Stimulated activated CD4-positive, alpha-beta T cell treated with anti-CD3 and anti-CD28 coated beads, TNF-alpha, amount 100 ng/mL, for 1 hour (primary cell): Measurements from ENCODE around the gene SYTL4.
"Not testable (repeated sequence)": the region's sequence is repeated elsewhere in the genome, so short reads cannot be mapped to it uniquely, and the experiment has no call there.

ENCODE experiments used
- DNase-seq, 3 donors: peaks; one replicate each; pipeline ENCODE4 v3.0.0-alpha.2; 2020; ENCODE audit warnings: low read depth in 3 of 3, low spot score in 1 of 3

Gene SYTL4

DNA sequence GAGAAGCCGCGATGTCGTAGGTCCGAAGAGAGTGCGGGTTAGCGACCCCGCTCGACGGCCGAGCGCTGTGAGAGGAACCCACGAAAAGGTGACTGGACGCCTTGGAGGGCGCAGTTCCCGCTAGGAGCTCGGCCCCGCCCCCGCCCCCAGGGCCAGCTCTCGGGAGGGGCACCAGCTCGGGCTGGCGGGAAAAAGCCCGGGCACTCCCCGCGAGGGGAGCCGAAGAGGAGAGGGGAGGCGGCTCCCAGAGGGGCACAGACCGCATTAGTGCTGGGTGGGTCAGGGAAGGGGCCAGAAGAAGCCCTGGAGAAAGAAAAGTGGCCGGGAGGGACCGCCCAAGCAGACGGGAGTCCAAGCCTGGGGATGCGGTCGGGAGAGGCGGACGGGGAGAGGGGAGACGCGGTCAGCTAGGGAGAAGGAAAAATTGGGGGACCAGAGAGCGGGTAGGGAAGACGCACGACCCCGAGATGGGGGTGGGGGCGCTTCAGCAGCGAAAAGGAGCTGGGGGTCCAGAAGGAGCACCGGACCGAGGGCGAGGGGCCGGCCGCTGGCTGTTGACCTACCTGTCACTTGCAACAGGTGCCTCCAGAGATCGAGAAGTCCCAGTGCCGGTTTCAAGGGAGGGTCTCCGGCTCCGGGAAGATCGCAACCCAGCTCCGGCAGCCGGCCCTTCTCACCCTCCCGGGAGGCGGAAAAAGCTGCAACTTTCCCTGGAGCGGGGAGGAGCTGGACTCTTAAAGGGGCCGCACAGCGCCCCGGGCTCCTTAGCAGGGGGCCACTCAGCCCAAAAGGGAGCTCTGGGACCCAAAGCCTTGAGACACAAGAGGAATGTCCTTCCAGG lies at the start of gene SYTL4:
SYTL4 (minus strand) TSS at position 681 of the 841 bp plus-strand sequence. CDS start 30,084 bp downstream, outside the sequence.
- DNase-seq = no peak

DNA sequence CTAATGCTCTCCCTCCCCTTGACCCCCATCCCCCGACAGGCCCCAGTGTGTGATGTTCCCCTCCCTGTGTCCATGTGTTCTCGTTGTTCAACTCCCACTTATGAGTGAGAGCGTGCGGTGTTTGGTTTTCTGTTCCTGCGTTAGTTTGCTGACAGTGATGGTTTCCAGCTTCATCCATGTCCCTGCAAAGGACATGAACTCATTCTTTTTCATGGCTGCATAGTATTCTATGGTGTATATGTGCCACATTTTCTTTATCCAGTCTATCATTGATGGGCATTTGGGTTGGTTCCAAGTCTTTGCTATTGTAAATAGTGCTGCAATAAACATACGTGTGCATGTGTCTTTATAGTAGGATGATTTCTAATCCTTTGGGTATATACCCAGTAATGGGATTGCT lies 37.5 kb upstream of the SYTL4 start:
- DNase-seq = not testable (repeated sequence)

DNA sequence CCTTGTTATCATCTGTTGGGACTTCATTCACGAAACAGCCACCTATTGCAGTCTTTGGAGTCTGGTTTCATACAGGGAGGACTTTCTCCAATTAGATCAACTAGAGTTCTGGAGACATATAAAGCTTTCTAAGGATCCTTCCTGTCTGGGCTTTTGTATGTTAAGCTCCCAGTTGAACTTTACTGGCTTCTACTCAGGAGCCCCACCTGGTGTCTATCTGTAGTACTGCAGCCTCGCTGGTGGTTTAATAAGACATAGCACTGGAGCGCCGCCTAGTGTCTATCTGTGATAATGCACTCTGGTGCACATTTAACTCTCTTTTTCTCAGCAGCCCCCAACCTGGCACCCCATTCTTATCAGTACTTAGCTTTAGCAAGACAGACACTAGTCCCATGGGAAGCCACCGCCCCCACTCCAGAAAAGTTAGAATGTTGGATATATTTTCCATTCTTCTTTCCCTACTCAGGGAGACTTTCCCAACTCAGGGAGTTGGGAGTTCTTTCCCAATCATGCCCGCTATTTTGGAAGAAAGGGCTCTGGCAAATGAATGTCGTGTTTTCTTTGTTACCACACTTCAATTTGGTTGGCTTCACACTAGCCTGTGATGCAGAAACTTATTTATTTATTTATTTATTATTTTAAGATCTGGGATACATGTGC lies 36.9 kb upstream of the SYTL4 start:
- peak; percentile 47 to 76 (median 73) for DNase-seq

DNA sequence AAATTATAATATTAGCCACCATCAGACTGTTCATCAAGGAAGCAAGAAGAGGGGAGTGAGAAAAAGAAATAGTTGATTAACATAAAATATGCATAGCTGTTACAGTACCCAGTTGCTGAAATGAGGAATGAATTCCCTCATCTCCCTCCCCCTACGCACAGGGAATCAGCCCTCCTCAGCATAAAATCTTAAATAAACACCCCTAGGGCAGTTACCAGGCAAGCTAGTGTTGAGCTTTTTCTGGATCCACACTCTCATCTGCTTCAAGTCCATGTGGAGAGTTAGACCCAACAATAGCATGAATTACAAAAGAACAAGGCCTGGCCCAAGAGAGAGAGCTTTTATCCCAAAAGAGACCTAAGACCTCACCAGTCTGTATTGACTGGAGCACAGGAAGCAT lies 19.0 kb upstream of the SYTL4 start:
- DNase-seq = no peak

DNA sequence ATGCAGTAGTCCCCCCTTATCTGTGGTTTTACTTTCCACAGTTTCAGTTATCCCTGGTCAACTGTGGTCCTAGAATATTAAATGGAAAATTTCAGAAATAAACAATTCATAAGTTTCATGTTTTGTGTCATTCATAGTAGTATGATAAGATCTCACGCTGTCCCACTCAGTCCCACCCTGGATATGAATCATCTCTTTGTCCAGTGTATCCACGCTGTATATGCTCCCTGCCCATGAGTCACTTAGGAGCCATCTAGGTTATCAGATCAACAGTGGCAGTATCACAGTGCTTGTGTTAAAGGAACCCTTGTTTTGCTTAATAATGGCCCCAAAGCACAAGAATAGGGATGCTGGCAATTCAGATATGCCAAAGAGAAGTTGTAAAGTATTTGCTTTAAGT lies 16.2 kb upstream of the SYTL4 start:
- DNase-seq = no peak

DNA sequence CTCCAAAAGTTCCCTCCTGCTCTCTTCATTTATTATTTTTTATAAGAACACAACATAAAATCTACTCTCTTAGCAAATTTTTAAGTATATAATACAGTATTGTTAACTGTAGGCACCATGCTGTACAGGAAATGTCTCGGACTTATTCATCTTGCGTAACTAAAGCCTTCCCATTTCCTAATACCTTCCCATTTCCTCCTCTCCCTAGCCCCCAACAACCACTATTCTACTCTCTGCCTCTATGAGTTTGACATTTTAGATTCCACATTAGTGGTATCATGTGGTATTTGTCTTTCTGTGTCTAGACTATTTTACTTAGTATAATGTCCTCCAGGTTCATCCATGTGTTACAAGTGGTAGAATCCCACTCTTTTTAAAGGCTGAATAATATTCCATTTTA lies 15.8 kb upstream of the SYTL4 start:
- DNase-seq = no peak

DNA sequence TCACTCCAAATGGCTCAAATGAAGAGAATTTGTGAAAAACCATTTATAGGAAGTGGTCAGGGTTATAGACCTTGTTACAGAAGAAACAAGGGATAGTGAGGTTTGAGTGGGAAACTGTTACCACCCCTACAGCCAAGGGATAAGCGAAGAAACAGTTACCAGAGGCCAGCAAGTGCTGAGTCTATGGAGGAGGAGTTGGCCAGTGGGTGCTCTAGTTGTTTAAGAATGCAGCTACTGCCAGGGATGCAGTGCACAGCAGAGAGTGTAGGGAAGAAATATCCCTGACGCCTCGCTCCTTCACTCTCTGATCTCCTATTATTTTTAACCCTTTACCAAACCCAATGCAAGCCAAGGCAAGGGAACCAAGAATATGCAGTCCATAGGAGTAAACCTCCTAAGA lies 15.2 kb upstream of the SYTL4 start:
- no peak for DNase-seq

DNA sequence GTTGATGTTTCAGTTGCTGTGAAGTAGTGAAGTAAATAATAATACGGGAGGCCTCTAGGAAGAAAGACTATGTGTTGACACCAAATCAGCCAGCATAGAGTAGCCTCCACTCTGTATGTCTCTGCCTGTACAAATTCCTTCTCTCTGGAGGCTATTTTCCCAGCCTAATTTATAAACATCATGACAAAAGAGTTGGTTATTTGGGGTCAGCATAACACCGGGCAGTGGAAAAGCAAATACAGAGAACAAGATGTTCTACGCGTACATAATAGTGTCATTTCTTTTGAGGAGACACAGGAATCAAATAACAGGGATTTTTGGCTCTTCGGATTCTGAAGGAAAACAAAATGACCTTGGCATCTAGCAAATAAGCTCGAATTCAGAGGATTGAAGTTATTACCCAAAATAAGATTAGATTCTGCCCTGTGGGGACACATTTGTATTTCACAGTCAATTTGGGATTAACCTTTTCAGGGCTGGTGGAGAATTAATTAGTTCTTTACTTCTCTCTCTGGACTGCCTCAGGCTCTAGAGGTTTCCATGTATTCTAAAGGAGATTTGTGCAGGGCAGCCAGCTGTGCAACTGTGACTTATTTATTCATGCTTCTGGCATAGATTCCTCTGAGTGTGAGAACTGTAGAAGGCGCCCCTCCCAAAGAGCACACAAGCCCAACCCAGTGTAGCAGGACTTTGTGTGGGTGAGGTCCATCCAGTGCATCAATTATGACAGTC lies 14.1 kb upstream of the SYTL4 start:
- DNase-seq = no peak

DNA sequence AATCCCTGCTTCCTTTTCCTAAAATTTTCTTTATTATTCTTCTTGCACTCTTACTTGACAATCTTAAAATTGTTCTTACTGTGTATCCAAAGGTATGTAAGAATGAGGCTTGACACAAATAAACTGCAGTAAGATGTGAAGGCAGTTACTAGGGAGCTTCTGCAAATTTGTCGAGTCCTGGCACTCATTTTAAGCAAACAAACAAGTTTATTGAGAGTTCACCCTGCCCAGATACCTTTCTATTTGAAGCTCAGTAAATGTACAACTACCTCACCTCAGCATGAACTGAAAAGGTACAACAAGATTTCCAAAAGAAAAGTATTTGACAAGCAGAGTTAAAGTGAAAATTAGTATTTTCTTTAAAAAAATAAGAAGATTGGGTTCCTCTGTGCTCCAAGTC lies 13.3 kb upstream of the SYTL4 start:
- no peak for DNase-seq

DNA sequence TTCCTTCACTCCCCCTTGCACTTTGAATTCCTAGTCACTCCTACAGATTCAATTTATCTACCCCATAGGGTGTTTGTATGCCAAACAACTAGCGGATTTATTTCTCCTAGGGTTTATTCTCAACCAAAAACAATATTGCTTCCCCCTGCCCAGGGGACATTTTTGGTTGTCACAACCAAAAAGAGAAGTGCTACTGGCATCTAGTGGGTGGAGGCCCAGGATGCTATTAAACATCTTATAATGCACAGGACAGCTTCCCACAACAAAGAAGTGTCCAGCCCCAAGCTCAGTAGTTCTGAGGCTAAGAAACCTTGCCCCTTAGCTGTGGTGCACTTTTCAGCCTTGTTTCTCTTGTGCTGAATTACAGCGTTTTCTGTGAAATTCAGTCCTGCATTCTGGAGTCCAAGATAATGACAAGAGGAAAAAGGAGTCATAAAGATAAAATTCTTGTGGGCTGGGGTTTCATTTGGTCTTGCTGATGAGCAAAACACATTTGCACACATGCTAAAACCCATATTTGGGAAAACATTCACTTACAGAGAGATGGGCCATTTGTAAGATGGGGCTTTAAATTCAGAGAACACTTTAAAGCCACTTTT lies 11.2 kb upstream of the SYTL4 start:
- DNase-seq = no peak

DNA sequence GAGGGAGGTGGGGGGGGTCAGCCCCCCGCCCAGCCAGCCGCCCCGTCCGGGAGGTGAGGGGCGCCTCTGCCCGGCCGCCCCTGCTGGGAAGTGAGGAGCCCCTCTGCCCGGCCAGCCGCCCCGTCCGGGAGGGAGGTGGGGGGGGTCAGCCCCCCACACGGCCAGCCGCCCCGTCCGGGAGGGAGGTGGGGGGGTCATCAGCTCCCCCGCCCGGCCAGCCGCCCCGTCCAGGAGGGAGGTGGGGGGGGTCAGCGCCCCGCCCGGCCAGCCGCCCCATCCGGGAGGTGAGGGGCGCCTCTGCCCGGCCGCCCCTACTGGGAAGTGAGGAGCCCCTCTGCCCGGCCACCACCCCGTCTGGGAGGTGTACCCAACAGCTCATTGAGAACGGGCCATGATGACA lies 7.9 kb downstream of the SYTL4 start:
- DNase-seq = not testable (repeated sequence)

DNA sequence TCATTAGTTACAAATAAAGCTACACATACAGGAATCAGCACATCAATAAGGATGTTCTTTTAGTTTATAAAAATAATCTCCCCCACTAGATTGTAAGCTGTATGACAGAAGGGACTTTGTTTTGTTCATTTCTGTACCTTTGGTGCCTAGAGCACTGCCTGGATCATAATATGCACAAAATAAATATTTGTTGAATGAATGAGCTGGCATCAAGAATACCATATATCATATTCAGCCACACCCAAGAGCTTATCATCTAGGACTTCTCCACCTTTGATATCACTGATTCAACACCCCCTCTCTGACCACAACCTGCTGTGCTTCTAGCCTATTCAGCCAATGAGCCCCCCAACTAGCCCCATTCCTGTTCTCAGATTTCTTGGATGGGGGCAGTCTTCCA lies 10.6 kb downstream of the SYTL4 start:
- DNase-seq = no peak

DNA sequence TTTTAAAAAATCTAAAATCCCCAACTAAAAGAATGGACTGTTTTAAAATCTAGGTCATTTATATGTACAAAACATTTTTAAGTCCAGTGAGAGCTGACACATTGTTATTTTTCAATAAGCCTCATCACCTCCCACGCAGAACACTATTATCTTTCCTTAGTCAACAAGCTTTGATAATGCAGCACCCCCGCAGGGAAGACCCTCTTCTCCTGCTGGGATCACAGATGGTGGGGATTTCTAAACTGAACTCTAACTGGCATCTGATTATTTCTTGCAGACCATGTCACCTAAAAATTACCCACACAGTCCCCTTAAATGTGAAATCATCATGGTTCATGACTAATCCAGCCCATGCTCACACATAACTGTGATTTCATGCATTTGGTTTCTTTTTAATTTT lies 11.6 kb downstream of the SYTL4 start:
- no peak for DNase-seq

DNA sequence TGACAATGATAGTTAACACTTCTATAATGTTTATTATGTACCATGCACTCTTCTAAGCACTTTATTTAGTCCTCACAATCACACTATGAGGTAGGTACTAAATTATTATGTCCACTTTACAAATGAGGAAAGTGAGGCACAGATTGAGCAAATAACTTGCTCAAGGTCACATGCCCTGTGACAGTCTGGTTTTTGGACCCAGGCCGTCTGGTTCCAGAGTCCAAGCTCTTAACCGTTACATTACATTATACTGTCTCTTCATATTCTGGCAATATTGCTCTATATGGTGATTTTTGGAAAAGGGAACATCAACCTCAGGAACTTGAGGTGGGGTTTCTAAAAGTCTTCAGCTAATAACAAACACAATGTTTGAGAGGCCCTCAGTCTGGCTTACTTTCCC lies 12.8 kb downstream of the SYTL4 start:
- DNase-seq = no peak

DNA sequence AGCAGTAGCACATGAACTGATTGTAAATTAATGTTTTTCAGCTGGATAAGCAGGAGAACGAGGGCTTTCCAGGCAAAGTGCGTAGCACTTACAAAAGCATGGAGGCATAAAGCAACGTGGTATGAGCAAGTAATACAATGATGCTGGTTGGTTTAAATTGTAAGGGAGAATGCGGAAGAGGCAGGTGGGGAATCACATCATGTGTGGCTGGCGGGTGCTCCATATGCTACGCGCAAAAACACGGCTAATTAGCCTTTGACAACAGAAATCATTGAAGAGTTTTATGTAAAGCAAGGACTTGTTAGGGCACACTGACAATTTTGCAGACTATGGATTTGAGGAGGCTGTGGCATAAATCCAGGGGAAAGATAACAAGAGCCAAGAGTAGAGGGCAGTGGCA lies 14.6 kb downstream of the SYTL4 start:
- no peak for DNase-seq

DNA sequence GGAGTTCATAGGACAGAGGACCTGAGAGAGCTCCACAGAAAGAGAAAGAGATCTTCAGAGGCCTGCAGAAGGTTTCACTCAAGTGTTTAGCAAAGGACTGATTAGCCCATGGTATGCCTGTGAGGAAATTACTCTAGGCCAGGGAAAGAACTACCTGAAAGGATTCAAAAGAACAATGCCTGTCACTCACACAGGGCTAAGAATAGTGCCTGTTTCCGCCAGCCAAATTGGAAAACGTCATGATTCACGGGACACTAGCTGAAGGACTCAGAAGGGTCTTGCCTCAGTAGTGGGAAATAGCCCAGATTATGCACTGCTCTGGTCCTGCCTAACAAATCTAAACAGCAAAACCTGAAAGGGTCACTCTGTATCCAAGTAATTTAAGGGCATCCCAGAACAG lies 21.1 kb downstream of the SYTL4 start:
- no peak for DNase-seq

DNA sequence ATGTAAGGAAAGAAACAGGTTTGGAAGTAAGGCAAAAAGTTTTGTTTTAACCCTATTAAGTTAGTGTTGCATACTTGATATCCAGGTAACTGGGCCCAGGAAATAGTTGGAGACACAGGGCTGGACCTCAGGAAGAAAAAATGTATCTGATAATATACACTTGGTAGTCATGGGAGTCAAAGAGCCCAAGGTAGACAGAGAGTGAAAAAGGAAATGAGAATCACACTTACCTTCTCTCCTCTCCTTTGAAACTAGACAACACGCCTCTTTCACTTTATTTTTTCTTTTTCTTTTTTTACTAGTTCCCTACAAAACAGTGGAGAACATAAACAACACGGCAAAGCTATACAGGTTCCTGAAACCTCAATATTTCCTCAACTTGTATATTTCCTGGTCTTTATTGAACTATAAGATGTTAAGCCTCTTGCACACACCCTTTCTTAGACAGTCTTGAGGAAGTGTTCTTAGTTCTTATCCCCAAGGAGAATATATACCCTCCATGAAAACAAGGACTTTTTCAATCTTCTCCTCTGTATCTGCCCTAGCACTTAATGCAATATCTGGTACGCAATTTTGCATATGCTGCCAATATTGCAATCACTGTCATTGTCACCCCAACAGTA lies 27.2 kb downstream of the SYTL4 start:
- DNase-seq = no peak

DNA sequence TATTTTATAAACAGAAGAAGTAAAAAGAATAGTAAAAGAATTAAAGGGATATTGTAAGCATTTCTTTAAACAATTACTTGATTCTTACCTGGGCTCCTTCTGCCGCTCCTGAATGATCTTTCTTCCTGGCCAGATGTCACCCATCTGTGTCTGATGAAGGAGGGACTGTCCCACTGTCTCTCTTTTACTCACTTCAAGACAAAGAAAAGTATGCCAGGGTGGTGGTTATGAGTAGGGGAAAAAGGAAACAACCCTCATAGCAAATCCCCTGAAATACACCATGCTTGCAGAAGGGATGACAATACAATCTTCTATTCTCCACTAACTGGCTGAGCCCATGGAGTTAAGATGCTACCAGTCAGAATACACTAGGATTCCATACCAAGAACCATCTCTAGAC lies 31.1 kb downstream of the SYTL4 start:
- DNase-seq = no peak

DNA sequence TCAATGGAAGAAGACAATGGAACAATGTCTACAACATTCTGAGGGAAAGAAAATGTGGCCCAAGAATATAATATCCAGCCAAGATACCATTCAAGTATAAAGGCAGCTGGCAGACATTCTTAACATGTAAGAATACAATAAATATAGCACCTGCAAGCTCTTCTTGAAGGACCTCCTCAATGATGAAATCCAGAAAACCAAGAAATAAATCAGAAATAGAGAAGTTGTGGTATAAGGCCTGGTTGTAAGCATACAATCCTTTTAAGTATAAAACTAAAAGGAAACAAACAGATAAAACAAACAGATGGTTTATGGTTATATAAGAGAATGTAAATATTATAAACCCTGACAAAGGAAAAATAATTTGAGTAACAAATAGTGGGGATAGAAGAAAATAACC lies 33.4 kb downstream of the SYTL4 start:
- no peak for DNase-seq

DNA sequence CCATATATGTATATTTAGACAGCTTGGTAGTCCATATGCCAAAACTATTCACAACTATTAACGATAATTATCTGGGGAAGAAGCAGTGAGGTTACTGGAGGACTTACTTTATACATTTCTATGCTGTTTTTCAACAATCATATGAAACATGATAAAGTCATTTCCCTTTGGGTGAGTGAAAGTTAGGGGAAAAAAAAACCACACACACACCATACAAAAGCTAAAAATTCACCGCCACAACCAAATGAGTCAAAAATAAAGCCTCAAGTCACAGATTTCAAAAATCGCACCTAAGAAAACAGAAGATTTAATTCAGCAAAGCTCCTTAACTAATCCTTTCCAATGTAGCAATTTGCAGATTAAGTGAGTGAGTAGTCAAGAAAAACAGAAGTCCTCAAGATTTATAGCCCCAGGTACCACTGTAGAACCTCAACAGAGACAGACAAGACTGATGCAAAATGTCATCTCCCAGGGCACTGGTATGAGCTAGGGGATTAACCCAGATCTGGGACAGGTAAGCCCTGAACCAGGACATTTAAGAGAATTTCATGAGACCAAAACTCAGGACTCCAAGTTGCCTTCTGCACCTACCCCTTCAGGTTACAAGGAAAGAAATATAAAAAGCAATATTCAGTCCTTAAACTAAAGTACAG lies 35.1 kb downstream of the SYTL4 start:
- DNase-seq = no peak

DNA sequence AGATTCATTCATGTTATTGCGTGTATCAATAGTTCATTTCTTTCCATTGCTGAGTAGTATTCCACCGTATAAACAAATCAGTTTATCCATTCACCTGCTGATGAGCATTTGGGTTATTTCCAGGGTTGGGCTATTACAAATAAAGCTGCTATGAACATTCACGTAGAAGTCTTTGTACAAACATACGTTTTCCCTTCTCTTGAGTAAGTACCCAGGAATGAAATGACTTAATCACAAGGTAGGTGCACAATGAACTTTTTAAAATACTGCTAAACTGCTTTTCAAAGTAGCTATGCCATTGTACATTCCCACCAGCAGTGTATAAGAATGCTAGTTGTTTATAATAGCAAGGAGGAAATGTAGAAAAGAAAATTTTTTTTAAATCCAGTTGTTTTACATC lies 35.9 kb downstream of the SYTL4 start:
- no peak for DNase-seq
